ENCODE data around the gene RALGDS.

DNA sequence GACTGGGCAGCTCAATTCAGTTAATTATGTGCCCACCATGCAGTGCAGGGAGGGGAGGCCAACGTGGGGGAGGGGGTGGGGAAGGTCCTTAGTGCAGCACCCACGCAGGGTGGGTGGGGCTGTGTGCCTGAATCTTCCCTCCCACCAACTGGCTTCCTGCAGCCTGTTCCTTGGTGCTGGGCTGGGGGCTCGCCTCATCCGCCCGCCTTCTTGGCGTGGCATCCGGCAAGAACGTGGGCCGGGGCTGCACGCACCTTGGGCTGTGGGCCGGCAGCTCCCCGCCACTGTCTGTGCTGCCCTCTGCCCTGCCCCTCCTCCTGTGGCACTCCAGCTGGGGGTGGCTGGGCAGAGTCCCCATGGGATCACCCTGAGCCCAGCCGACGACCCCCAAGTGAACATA is 19.6 kb upstream of the RALGDS start:
- TF ChIP-seq, protein P1, sequence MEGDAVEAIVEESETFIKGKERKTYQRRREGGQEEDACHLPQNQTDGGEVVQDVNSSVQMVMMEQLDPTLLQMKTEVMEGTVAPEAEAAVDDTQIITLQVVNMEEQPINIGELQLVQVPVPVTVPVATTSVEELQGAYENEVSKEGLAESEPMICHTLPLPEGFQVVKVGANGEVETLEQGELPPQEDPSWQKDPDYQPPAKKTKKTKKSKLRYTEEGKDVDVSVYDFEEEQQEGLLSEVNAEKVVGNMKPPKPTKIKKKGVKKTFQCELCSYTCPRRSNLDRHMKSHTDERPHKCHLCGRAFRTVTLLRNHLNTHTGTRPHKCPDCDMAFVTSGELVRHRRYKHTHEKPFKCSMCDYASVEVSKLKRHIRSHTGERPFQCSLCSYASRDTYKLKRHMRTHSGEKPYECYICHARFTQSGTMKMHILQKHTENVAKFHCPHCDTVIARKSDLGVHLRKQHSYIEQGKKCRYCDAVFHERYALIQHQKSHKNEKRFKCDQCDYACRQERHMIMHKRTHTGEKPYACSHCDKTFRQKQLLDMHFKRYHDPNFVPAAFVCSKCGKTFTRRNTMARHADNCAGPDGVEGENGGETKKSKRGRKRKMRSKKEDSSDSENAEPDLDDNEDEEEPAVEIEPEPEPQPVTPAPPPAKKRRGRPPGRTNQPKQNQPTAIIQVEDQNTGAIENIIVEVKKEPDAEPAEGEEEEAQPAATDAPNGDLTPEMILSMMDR (IDR thresholded peaks at IDR 0.05 in 4 of 5, conservative IDR thresholded peaks at IDR 0.05 in 1 of 5), result no peak
- TF ChIP-seq POLR2A (IDR thresholded peaks at IDR 0.05), result no peak

Measured in gastrocnemius medialis (tissue), 4 donors.